Umbilical cord (tissue), 2 donors: Measurements from ENCODE around the gene ATAD1. TPM values are rescaled to one million over a fixed set of nuclear protein-coding genes. Genes with fewer than 3 reads are reported as not detected.
A peak's percentile ranks its signal among the peaks of the same experiment; 100 is the strongest.
"Not testable (repeated sequence)": the region's sequence is repeated elsewhere in the genome, so short reads cannot be mapped to it uniquely, and the experiment has no call there.

Experiments
- DNase-seq: peaks from one replicate; pipeline ENCODE4 v3.0.0-alpha.2; 2015; ENCODE audit warnings: low spot score
- total RNA-seq: library from RNA; depleted of rRNA; stranded (reverse); fragments of >200 nt; gene quantifications from one replicate; pipeline ENCODE4 v1.2.3, GENCODE V29; 2014; ENCODE audit warnings: low replicate concordance; ENCODE audit not compliant: insufficient read depth

Gene ATAD1
- total RNA-seq, 1 donor from 2014 or later, result 35.2 TPM

GRCh38 chr10:87846711-87847110 is 28.7 kb upstream of the ATAD1 start:
- not testable (repeated sequence) for DNase-seq

- DNase-seq, result no peak
These were observed 28.0 kb upstream of the ATAD1 start for GRCh38 chr10:87846023-87846422.

- DNase-seq, result no peak
These were observed 27.6 kb upstream of the ATAD1 start for GRCh38 chr10:87845624-87845998.

GRCh38 chr10:87844837-87845623 is 27.0 kb upstream of the ATAD1 start:
- no peak for DNase-seq

GRCh38 chr10:87843714-87844113 is 25.7 kb upstream of the ATAD1 start:
- no peak for DNase-seq

GRCh38 chr10:87842776-87843497 is 24.9 kb upstream of the ATAD1 start:
- no peak for DNase-seq

GRCh38 chr10:87842220-87842641 is 24.2 kb upstream of the ATAD1 start:
- no peak for DNase-seq

GRCh38 chr10:87841186-87841585 is 23.2 kb upstream of the ATAD1 start:
- DNase-seq, result no peak

GRCh38 chr10:87838650-87839049 is 20.6 kb upstream of the ATAD1 start:
- no peak for DNase-seq

GRCh38 chr10:87837445-87837844 is 19.4 kb upstream of the ATAD1 start:
- no peak for DNase-seq

- DNase-seq, result no peak
These were observed 18.1 kb upstream of the ATAD1 start for GRCh38 chr10:87836098-87836497.

- DNase-seq, result no peak
These were observed 12.1 kb upstream of the ATAD1 start for GRCh38 chr10:87829986-87830729.

GRCh38 chr10:87829051-87829450 is 11.0 kb upstream of the ATAD1 start:
- not testable (repeated sequence) for DNase-seq

- no peak for DNase-seq
These were observed 9.7 kb upstream of the ATAD1 start for GRCh38 chr10:87827681-87828080.

- no peak for DNase-seq
These were observed 8.6 kb upstream of the ATAD1 start for GRCh38 chr10:87826653-87827052.

GRCh38 chr10:87819289-87819585 is 1.2 kb upstream of the ATAD1 start:
- no peak for DNase-seq

- peak; percentile 8 for DNase-seq
These were observed 671 bp upstream of the ATAD1 start for GRCh38 chr10:87818505-87819288.

GRCh38 chr10:87816898-87817608 is 973 bp downstream of the ATAD1 start:
- DNase-seq, result no peak

GRCh38 chr10:87816163-87816897 is 1.7 kb downstream of the ATAD1 start:
- no peak for DNase-seq

- no peak for DNase-seq
These were observed 13.0 kb downstream of the ATAD1 start for GRCh38 chr10:87804939-87805569.
